LoVo (cell line): ENCODE data around the gene OSR1.

Experiments
- DNase-seq: peaks from one replicate; pipeline ENCODE4 v3.0.0-alpha.2; 2016; ENCODE audit warnings: low spot score

The OSR1 gene

DNA sequence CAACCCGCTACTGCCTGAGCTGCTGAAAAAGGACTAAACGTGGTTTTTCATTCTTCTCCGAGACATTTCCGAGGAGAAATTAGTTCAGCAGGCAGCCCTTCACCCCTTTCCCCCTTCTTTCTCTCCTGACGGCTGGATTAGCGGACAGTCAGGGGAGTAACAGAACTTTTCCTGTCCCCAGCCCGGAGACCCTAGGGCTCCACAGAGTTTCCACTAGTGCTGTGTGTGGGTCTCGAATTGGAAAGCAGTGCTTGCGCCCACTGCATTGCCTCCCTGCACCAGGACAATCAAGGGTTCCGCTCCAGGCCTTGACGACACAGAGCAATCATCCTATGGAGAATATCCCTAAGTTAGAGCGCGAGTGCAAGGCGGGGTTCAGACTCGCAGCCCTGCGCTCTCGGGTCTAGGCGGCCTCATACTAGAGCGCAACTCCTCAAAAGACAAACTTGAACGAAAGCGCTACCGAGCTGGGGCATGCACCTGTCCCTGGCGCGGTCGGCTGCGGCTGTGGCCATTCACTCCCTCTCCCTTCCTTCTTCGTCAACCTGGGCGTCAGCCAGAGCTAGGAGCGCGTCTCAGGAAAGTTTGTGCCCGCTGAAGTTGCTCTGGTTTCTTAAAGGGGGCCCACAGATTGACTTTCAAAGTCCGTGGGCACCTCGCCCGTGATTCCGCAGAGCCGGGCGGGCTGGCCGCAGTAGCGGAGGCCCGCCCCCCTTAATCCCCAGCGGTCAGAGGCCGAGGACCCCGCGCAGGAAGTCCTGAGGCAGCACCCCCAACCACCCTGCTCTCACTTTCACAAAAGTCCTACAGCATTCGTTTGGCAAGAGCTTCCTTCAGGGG, 801 bp downstream of the OSR1 start:
- DNase-seq, result no peak

DNA sequence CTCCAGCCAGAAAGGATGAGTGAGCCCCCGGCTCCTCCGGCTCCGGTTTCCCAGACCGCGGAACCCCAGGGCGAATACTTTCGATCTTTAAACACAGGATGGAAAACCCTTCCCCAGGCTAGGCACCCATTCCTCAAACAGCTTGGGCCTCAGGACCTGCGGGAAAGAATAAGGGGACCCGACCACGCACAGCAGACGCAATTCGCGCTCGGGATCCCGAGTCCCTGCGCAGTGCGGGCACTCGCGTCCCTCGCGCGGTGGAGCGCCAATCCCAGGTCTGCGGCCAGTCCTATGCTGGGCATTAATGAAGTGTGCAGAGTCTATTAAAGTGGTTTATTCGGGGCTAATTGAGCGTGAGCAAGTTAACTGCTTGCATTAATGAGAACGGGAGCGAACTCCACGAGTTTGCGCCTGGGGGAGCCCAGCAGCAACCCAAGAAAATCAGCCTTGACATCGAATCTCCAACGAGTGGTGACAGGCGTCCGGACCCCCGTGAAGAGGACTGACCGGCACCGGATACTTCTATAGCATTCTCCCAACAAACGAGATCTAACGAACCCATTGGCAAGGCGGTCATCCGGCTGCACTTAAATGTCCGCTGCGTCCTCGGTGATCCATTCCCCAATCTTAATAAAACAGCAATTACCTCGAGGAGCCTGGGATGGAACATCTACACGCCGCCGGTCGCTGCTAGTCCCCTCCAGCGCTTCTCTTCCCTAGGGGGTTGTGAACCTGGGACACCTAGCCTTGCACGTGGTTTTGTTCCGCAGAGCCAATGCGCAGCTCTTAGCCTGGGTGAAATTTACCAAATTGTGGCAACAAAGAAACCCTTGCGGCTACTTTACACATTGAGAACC, 1.6 kb downstream of the OSR1 start:
- DNase-seq, result no peak

DNA sequence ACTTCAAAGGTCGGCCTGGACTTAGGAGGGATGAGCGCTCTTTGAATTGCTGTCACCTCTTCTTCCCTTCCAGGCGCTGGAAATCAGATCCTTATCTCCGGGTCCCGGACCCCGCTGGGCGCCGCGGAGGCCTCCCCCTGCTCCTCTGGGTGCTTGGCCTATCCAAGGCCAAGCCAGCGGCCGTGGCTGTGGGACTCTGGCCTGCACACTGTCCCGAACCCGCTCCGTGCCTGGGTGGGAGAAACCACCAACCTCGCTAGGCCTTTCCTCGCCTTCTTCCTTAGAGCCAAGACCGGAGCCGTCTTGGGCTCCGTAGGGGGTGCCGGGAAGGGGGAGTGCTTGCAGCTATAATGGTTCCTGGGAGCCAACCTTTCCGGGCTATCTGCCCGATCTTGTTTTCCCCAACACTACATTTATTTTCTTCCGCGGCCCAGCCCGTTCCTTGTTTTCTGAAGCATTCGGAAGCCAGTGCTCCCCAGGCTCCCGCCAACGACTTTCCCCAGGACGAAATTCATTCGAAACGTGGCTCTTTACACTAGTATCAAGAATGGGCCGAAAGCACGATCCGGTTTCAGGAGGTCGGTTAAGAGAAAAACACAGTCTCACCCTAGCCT, 2.4 kb downstream of the OSR1 start:
- no peak for DNase-seq

DNA sequence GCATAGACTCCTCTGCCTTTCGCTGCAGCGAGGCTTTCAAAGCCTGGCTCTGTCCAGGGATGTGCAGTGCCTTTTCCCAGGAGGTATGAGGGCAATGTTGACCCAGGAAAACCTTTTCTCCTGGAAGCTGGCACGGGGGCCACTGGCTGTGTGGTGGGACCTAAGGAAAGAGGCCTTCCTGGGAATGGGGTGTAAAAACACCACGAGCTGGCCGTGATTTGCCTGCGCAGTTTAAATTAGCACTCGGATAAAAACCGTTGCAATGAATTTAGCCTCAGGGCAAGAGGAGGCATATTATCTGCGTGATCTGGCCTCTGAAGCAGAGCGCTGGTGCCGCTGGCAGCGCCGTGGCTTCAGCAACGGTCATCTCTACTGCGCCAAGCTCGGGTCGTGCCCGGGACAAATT, 3.0 kb downstream of the OSR1 start:
- no peak for DNase-seq

DNA sequence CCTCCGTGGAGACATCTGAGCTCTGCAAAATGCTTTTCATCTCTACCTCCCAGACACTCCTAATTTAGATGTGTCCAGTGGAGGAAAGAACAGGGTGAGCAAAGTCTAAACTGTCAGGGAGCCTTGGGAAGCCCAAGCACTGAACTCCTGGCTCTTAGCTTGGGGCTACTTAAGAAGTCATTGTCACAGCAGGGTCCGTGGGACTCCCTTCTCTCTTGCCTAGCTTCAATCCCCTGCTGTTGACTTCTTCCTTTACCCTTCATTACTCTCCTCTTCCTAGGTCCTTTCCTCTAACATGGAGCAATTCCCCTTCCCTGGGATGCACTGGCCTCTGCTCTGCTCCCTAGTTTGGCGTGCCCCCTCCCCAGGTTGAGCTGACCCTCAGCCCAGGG, 3.4 kb downstream of the OSR1 start:
- no peak for DNase-seq

DNA sequence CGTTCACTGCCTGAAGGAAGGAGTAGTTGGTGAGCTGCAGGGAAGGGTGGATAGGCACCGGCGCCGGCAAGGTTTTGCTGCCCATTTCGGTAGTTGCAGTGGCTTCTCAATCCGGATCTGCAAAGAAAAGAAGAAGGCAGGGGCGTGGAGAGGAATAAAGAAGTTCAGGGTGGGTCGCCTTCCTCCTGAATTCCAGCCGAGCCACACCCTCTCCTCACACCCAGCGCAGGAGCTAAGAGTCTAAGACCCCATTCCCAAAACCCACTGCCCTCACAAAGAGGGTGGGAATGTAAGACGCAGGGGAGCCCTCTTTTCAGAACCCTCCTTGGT, 4.7 kb downstream of the OSR1 start:
- DNase-seq, result no peak

DNA sequence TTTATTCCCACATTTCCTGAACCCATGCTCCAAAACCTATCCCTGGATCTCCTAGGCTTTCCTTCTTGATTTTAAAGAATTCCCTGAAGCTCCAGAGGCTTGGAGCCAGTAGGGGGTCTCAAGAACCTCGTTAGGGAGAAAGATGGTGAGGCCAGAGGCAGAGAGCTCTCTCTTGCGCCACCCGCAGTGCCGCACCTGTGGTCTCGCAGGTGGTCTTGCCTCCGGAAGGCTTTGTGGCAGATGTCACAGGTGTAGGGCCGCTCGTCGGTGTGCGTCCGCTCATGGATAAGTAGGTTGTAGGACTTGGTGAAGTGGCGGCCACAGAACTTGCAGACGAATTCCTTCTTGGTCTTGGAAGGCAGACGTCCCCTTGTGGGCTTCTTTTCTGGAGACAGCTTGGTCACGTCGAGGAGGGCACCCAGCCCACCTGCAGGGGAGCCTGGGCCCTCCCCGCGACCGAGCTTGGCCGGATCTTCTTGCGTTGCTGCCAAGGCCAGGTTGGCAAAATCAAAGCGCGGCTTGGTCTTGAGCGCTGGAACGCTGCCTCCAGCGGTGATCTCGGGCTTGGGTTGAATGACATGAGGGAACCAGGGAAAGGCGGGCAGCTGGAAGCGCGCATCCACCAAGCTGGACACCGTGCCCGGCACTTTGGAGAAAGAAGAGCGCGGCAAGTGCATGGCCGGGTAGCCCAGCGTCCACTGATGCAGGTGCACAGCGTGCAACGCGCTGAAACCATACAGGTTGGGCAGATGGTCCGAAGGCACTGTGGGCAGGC, 5.3 kb downstream of the OSR1 start:
- no peak for DNase-seq

DNA sequence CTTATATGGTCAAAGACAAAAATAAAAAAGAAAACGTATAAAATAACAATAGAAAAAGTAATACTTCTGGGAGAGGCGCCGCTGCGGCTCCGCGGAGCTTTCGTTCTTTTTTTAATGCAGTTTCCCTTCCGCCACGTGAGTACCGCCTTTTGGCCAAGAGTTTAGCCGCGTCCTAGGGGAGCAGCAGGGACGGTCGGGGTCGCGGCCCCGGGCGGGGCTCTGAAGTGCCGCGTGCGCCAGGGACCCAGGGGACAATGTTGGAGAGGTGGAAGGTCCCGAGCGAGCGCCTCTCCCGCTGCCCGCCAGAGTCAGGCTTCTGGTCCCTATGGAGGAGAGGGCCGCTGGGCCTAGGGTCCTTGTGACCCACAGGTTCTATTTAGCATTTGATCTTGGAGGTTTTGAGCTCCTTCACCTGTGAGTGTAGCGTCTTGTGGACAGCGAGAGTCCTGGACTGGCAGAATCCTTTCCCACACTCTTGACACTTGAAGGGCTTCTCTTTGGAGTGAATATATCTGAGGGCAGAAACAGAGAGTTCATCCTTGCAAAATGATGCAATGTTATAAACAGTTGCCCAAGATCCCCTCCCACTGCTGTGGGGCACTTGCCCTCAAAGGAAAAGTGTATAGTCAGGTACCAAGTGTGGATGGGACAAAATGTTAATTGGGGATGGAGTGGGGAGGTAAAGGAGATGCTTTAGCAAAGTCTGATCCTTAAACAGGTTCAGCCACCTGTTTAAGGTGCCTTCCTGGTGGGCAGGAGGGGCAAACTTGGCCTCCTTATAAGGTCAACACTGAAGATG, 6.3 kb downstream of the OSR1 start:
- no peak for DNase-seq

DNA sequence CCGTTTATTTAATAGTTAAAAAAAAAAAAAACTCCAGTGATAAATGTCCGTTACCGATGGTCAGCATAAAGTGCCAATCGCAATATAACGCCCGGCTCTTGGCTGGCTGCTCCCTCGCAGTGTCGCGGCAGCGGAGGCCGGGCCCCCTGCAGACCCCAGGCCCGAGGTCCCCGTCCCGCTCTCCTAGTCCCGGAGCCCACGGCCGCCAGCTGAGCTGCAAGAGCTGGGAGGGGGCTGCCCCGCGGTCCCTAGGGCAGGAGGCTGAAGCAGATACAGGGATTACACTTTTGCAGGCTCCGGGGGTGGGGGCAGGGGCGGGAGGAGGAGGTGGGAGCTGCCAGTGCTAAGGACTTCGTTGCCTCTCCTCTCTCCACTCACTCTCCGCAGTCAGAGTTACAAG, 6.9 kb downstream of the OSR1 start:
- DNase-seq, result no peak

DNA sequence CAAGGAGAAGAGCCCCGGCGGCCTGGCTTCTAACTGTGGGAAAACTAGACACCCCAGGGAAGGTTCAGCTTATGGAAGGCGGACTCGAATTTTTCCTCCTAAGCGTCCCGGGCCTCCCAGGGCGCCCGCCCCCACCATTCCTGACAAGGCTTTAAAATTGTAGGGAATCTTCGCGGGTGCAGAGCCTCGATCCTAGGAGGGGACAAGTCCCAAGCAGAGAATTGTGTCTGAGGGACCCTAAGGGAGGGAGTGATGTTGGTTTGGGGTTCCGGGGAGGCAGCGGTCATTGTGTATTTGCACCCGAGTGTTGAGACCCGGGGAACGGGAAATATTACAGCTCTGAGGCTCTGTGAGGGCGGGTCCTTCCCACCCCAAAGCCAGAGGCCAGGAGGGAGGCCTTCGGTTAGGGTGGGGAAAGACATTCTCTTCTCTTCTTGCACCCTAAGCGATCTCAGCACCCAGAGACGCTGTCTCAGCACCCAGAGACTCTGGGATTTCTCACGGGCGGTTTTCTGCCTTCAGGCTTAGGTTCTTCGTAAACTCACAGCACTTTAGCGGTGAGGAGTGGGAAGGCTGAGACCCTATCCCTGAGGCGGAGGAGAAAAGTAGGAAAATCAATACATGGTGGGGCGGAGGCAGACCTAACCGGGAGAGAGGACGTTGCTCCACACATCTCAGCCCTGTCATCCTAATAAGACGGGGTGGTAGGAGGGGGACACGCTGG, 7.6 kb downstream of the OSR1 start:
- DNase-seq, result no peak

DNA sequence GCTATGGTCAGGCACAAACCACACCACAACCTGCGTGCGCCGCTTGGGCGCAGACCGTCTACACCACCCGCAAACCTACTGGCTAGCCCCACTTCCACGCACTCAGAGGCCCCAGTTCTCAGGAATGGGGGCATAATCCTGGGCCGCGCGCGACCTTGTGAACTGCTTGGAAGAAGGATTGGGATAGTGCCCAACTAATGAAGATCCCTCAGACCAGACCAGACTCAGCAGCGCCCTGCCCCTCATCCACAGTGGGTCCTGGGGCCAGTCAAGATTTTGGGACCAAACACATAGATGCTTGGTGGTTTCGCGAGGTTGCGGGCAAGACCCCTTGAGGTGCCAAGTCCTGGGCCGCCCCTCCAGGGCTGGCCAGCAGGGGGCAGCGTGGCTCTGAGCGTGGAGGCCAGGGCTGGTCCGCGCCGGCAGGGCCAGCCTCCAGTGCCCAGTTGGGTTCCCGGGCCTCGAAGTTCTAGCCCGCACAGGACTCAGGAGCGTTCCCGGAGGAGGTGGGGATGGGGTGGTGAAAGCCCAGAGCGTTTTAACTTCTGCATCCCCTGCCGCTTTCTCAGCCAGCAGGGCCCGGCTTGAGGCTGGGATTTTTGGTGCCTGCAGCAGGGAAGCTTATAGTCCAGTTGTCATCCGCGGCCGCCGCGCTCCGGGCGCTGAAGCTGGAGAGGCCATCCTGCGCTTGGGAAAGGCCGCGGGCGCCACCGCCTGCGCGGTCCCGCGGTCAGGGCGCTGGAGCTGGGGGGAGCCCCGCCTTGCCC, 8.3 kb downstream of the OSR1 start:
- no peak for DNase-seq

DNA sequence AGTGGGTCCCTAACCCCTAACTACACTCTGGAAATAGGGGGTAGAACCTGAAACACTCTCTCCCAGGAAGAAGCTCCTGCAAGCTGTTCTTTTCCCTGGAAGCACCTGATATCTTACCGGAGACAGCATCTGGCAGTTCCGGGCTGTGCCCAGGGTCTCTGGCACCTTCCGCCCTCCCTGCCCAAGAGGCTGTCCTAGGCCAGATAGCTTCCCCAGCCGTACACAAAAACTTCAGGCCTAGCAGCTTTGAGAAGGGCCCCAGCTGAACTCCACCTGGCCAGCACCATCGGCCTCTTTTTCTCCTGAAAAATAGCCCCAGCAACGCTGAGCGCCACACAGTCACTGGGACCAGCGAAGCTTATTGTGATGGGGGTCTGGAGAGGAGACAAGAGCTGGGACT, 9.7 kb downstream of the OSR1 start:
- DNase-seq, result no peak

DNA sequence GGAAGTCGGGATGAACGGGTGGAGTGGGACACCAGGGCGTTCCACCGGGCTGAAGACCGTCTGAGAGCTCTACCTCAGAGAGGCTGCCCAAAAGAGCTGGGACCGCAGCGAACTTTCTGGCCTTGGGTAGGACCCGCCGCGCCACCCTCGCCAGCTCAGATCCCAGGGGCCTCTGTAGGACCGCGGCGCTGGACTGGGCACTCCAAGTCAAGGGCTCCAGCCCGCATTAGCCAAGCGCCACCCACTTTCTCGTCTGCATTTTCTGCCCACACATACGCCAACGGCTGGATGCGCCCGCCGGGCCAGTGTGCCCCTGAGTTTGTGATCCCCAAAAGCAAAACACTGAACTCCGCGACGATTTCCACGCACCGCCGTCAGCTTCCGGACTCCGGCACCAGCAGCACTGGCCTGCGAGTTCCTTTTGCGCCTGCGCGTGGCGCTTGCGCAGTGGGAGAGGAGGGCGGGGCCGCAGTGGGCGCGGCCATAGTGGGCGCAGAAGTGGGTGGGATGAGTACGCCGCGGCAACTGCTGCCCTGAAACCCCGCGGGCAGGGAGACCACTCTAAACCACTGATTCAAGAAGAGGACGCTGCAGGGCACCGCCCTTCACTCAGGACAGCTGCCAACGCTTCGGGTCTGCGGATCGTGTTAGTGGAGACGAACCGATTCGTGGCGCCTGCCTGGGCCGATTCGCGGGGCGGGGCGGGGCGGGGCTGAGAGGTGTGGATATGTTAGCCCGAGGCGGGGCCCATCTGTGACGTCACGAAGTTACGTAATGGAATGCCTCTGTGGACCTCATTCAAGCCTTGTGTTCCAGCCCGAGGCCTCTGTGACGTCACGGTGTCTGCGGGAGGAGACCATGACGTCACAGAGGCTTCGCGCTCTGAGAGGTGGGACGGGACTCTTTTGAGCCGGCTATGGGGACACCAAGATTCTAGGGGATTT, 10.5 kb downstream of the OSR1 start:
- DNase-seq, result peak; percentile 91

DNA sequence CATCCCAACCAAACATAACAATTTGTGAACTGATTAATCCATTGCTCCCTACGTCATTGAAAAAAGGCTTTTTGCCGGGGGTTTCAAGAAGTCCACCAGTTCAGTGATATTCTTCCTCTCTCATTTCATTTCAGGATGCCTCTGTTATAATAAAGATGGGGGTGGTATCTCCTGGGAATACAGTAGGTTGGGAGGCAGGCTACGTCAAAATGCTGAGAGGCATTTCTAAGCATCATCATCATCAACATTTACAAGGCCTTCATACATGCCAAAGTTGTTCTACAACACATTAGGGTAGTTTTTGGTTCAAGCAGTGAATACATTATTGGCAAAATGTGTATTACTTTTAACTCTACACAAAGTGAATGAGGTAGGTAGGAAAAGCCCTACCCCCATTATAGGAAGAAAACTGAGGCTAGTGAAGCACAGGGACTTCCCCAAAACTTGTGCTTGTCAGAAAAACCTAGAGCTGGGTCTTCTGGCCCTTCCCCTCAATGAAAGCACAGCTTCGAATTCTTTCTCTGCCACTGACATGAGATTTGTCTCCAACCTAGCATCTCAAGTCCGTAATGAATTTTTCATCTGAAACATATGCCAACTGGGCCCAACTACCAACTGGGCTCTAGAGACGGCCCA, 11.3 kb downstream of the OSR1 start:
- no peak for DNase-seq

DNA sequence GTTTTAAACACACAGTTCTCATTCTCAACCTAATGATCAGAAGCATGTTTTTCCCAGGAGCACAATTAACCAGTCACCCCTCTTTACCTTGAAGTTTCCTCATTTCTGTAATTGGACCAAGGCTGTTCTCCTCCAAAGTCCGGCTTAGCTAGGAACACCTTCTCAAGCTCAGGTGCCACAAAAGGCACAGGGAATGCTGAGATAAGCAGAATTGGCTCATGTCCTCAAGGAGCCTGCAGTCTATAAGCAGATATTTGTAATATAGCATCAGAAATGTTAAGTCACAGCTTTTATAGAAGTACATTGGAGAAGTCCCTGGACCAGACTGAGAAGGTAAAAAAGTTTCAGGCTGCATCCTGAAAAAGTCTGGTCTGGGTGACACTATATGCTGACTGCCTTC, 20.7 kb downstream of the OSR1 start:
- DNase-seq, result no peak

DNA sequence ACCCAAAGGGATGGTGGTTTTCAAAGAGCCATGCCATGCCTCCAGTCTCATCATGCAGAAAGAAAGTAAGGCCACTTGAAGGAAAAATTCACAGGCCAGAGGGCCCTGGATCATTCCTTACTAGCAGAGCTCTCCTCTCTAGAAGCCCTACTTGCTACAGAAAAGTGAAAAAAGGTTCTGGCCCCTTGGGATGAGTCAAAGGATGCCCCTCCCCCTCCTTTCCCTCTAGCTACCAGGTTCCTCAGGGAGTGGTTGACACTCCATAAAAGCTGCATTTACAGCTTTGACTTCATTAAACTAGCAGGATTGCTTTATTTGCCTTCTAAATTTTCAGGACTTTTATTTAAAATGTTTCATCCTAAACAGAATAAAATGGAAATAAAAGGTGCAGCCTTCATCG, 21.2 kb downstream of the OSR1 start:
- no peak for DNase-seq

DNA sequence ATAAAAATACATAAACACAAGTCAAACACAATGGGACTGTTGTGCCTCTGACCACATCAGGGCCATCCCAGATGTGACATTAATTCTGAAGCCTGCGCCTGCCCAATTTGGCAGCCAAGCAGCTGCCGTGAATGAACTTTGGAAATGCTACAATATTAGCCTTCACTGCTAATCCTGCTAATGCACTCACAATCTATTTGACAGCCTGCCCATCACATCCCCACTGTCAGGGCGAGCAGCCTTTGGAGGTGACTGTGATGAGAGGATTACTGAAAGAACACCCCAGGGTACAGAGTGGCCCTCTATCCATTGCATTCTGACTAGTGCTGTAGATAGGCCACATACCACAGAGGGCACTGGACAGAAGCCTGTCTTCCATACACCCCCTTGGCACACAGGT, 21.6 kb downstream of the OSR1 start:
- DNase-seq, result no peak

DNA sequence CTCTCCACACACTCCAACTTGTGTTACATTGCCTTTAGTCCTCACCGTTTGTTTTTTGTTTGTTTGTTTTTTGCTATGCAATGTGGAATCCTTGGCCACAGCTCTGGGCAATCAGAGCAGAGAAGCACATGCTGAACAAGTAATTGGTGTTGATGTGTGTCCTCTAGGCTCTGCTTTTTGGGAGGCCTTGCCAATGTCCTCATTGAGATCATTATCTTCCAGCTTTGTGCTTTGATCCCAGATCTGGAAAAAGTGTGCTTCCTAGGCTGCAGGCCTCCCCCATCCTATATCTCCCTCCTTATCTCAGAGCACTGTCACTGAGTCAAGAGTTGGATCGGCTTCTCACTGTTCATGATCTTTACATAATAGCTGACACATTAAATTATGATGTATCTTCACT, 25.9 kb downstream of the OSR1 start:
- no peak for DNase-seq
